Thyroid gland (tissue), 4 donors: ENCODE data around the gene GALNT13.

Source experiments
- POLR2A ChIP-seq, 2 donors: fragments of 450-650 bp; IDR thresholded peaks; one replicate each; pipeline ENCODE4 v1.6.1; 2017; ENCODE audit warnings: antibody characterized with exemption in 2 of 2, mild to moderate bottlenecking in 2 of 2, moderate library complexity in 1 of 2
- TF ChIP-seq, protein P1 (sequence below), 6 experiments: fragments of 200-600 bp in 3 of 6; fragments of 450-650 bp in 3 of 6; sonication (generic) in 3 of 6; IDR thresholded peaks; one replicate each; pipeline ENCODE4 v1.5.1; 2016 to 2019; ENCODE audit warnings: antibody characterized with exemption in 6 of 6, mild to moderate bottlenecking in 2 of 6, inconsistent platforms in 1 of 6, moderate library complexity in 1 of 6

DNA sequence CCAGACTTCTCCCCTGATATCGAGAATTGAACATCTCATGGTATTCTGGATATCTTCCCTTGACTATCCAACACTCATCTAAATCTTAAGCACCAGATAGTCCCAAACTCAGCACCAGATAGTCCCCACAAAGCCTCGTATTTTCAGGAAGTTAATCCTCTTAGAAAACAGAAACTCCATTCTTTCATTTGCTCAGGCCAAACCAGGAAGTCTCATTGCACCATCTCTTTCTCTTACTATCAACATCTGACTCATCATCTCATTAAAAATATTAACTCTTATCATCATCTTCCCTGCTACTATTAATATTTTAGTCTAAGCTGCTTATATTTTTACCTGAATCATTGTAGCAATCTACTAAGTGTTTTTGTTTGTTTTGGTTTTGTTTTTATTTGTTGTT is 286.4 kb downstream of the GALNT13 start:
- TF ChIP-seq, protein P1, sequence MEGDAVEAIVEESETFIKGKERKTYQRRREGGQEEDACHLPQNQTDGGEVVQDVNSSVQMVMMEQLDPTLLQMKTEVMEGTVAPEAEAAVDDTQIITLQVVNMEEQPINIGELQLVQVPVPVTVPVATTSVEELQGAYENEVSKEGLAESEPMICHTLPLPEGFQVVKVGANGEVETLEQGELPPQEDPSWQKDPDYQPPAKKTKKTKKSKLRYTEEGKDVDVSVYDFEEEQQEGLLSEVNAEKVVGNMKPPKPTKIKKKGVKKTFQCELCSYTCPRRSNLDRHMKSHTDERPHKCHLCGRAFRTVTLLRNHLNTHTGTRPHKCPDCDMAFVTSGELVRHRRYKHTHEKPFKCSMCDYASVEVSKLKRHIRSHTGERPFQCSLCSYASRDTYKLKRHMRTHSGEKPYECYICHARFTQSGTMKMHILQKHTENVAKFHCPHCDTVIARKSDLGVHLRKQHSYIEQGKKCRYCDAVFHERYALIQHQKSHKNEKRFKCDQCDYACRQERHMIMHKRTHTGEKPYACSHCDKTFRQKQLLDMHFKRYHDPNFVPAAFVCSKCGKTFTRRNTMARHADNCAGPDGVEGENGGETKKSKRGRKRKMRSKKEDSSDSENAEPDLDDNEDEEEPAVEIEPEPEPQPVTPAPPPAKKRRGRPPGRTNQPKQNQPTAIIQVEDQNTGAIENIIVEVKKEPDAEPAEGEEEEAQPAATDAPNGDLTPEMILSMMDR (IDR thresholded peaks at IDR 0.05), result no peak
- no peak for TF ChIP-seq POLR2A (IDR thresholded peaks at IDR 0.05)
